Putamen (tissue), 1 donor: ENCODE results near the gene NELL2.
A peak's percentile ranks its signal among the peaks of the same experiment; 100 is the strongest.
"Not testable (repeated sequence)": the region's sequence is repeated elsewhere in the genome, so short reads cannot be mapped to it uniquely, and the experiment has no call there.

ENCODE experiments used
- DNase-seq: peaks from one replicate; pipeline ENCODE4 v3.0.0-alpha.2; 2016; ENCODE audit warnings: low spot score

NELL2 gene

GRCh38 chr12:44694017-44694416 lies 182.1 kb downstream of the NELL2 start:
- no peak for DNase-seq

GRCh38 chr12:44689587-44689986 lies 186.5 kb downstream of the NELL2 start:
- DNase-seq, result no peak

- DNase-seq, result not testable (repeated sequence)
These were observed 189.2 kb downstream of the NELL2 start for GRCh38 chr12:44686821-44687432.

GRCh38 chr12:44677724-44678123 lies 198.4 kb downstream of the NELL2 start:
- DNase-seq, result no peak

- DNase-seq, result peak; percentile 12
These were observed 201.2 kb downstream of the NELL2 start for GRCh38 chr12:44674875-44675274.

- DNase-seq, result no peak
These were observed 202.3 kb downstream of the NELL2 start for GRCh38 chr12:44673811-44674210.

GRCh38 chr12:44672042-44672441 lies 204.1 kb downstream of the NELL2 start:
- no peak for DNase-seq

- DNase-seq, result no peak
These were observed 207.7 kb downstream of the NELL2 start for GRCh38 chr12:44668443-44668842.

GRCh38 chr12:44667461-44667860 lies 208.7 kb downstream of the NELL2 start:
- no peak for DNase-seq

GRCh38 chr12:44663291-44663690 lies 212.8 kb downstream of the NELL2 start:
- DNase-seq, result no peak

- no peak for DNase-seq
These were observed 220.3 kb downstream of the NELL2 start for GRCh38 chr12:44655846-44656245.

- peak; percentile 61 for DNase-seq
These were observed 221.2 kb downstream of the NELL2 start for GRCh38 chr12:44654646-44655639.

- no peak for DNase-seq
These were observed 222.1 kb downstream of the NELL2 start for GRCh38 chr12:44653861-44654527.

GRCh38 chr12:44649693-44650092 lies 226.4 kb downstream of the NELL2 start:
- DNase-seq, result no peak

GRCh38 chr12:44647917-44648690 lies 228.0 kb downstream of the NELL2 start:
- peak; percentile 26 for DNase-seq

GRCh38 chr12:44640427-44641190 lies 235.5 kb downstream of the NELL2 start:
- DNase-seq, result no peak

- no peak for DNase-seq
These were observed 238.2 kb downstream of the NELL2 start for GRCh38 chr12:44637875-44638274.

- DNase-seq, result no peak
These were observed 247.9 kb downstream of the NELL2 start for GRCh38 chr12:44628180-44628579.

- DNase-seq, result no peak
These were observed 248.5 kb downstream of the NELL2 start for GRCh38 chr12:44627387-44628166.

GRCh38 chr12:44626883-44627282 lies 249.2 kb downstream of the NELL2 start:
- no peak for DNase-seq
